C4-2B (cell line): ENCODE measurements around the gene EPB41L4B.

Experiments used
- H3K27ac ChIP-seq: fragments of 450-650 bp; 2 replicates; pipeline ENCODE4 v1.5.1; 2017
- ZFX ChIP-seq: fragments of 450-650 bp; IDR thresholded peaks from 2 replicates; pipeline ENCODE4 v1.6.1; 2017
- TF ChIP-seq, protein P1 (sequence below): fragments of 450-650 bp; conservative IDR thresholded peaks from 2 replicates; pipeline ENCODE4 v1.5.1; 2017; ENCODE audit warnings: mild to moderate bottlenecking

The EPB41L4B gene

DNA sequence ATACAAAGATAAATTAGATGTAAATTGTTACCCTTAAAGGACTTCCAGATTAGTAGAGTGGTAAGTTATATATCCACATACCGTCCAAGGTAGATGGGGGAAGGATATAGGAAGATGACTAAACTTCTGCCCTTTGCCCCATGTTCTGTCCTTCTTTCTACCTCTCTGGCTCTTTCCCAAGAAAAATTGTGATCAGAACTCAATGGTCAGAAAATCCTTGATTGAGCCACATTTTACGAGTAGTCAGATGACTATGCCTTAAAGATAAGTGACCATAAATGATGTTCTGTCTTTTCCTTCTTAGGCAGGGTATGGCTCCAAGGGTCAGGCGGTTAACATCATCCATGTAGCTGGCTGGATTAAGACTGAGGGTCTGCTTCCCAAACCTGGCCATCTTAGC lies 158.2 kb downstream of the EPB41L4B start:
- TF ChIP-seq, protein P1, sequence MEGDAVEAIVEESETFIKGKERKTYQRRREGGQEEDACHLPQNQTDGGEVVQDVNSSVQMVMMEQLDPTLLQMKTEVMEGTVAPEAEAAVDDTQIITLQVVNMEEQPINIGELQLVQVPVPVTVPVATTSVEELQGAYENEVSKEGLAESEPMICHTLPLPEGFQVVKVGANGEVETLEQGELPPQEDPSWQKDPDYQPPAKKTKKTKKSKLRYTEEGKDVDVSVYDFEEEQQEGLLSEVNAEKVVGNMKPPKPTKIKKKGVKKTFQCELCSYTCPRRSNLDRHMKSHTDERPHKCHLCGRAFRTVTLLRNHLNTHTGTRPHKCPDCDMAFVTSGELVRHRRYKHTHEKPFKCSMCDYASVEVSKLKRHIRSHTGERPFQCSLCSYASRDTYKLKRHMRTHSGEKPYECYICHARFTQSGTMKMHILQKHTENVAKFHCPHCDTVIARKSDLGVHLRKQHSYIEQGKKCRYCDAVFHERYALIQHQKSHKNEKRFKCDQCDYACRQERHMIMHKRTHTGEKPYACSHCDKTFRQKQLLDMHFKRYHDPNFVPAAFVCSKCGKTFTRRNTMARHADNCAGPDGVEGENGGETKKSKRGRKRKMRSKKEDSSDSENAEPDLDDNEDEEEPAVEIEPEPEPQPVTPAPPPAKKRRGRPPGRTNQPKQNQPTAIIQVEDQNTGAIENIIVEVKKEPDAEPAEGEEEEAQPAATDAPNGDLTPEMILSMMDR = no peak
- no peak for TF ChIP-seq ZFX
- H3K27ac ChIP-seq = no peak overlapping the region

DNA sequence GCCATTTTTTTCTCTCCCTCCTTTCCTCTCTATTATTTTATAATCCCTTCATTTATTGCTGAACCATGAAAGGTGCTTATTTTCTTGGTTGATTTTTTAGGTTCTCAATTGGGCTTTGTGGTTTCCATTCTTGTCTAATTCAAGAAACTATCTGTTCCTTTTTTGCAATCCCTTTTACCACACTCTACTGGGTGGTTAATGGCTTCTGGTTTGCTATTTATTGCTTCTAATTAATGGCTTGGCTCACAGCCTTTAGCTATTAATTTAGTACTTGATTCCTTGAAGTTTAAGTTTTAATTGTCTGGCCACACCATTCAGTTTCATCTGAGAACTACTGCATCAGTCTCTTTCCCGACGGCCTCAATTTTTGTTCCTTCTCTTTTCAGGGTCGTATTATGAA lies 159.4 kb downstream of the EPB41L4B start:
- no peak overlapping the region for H3K27ac ChIP-seq
- no peak for TF ChIP-seq ZFX
- TF ChIP-seq, protein P1 = no peak

DNA sequence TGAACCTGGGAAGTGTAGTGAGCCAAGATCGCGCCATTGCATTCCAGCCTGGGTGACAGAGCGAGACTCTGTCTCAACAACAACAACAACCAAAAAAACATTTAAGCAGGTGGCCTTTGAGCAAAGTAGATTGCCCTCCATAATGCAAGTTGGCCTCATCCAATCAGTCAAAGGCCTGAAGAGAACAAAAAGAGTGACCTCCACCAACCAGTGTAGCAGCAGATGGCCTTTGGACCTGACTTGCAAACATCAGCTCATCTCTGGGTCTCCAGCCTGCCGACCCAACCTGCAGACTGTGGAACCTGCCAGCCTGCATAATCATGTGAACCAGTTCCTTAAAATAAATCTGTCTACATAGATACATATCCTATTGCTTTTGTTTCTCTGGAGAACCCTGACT lies 161.3 kb downstream of the EPB41L4B start:
- H3K27ac ChIP-seq = no peak overlapping the region
- TF ChIP-seq ZFX = no peak
- TF ChIP-seq, protein P1 = no peak

DNA sequence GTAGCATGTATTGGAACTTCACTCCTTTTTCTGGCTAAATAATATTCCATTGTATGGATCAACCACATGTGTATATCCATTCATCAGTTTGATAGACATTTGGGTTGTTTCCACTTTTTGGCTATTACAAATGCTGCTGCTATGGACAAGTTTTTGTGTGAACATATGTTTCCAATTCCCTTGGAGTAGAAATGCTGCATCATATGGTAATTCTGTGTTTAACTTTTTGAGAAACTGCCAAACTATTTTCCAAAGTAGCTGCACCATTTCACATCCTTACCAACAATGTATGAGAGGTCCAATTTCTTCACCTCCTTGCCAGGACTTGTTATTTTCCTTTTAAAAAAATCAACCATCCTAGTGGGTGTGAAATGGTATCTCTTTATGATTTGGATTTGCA lies 162.2 kb downstream of the EPB41L4B start:
- TF ChIP-seq, protein P1 = no peak
- H3K27ac ChIP-seq = no peak overlapping the region

DNA sequence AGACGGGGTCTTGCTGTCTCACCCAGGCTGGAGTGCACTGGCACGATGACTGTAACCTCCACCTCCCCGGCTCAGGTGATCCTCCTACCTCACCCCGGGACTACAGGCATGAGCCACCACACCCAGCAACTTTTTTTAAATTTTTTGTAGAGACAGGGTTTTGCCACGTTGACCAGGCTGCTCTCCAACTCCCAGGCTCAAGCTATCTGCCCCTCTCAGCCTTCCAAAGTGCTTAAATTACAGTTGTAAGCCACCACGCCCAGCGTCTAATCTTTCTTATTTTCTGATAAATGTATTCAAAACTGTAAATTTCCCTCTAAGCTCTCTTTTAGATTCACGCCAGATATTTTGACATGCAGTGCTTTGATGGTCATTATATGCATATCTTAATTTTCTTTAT lies 164.2 kb downstream of the EPB41L4B start:
- H3K27ac ChIP-seq = no peak overlapping the region
- TF ChIP-seq ZFX = no peak
- TF ChIP-seq, protein P1 = no peak

DNA sequence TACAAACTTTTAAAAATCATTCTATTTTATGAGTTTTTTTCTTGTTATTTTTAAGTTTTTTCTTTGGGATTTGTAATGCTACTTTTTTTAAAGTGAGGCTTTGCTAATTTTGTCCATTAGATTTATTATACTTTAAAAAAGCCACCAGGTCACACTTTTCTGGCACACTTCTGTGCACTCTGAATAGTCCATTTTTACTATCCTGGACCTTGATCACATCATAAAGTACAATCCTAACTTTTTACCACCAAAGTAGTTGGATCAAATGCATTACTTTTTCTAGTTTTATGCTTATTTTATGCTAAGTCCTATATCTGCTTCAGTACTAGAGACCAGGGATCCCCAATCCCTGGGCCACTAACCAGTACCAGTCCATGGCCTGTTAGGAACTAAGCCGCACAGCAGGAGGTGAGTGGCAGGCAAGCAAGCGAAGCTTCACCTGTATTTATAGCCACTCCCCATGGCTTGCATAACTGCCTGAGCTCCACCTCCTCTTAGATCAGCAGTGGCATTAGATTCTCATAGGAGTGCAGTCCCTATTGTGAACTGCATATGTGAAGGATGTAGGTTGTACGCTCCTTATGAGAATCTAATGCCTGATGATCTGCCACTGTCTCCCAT lies 169.8 kb downstream of the EPB41L4B start:
- TF ChIP-seq ZFX = no peak

DNA sequence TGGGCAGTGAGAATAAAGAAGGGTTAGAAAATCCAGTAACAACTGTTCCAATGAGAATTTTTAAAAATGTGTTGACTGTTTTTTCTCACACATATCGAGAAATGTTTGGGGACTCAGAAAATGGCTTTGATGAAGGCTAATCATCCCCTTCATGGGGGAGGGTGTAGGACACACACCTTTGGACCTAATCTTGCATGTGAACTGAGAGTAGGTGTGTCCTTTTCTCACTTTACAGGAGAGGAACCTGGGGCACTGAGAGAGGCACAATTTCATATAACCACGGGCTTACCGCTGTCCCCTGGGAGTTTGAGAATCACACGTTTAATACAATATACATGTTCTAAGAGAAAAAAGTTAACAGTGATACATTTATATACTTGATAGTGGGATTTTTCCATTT lies 171.1 kb downstream of the EPB41L4B start:
- TF ChIP-seq, protein P1 = no peak
- no peak for TF ChIP-seq ZFX
- H3K27ac ChIP-seq = no peak overlapping the region

More for the DNA sequence above, 169.8 kb downstream of the EPB41L4B start:
- H3K27ac ChIP-seq = no peak overlapping the region

DNA sequence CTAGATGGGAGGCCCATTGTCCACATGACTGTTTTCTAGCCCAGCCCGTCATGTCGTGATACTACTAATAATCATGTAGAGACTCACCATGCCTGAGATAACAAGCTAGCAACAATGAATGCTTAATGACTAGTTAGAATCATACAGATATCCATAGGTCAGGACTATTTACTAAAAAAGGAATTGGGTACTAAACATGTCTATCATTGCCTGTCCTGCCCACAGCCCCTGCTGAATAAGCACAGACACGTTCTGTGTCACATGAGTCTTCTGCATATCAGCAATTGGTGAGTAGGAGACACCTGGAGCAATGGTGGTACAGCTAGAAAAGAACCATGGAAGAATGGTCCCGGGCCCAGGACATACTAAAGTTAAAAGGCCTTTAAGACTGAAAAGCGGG lies 171.8 kb downstream of the EPB41L4B start:
- no peak for TF ChIP-seq ZFX
- TF ChIP-seq, protein P1 = no peak
- no peak overlapping the region for H3K27ac ChIP-seq
